HG02763 (cell line): ENCODE data around the gene SRF.

ENCODE experiments used
- ATAC-seq: cut with Tn5 transposase; IDR thresholded peaks from one replicate; pipeline ENCODE4 v1.9.1; 2021; ENCODE audit warnings: mild to moderate bottlenecking, moderate library complexity; ENCODE audit not compliant: unreplicated experiment

Gene SRF

GRCh38 chr6:43181621-43181941, 10.5 kb downstream of the SRF start:
- no peak for ATAC-seq

- peak; percentile 91 for ATAC-seq
Observed at GRCh38 chr6:43181942-43182860, 11.1 kb downstream of the SRF start, which contains the start of gene CUL9. Gene CUL9 (plus strand): TSS chr6:43182196. CDS start chr6:43184311, 2,115 bp downstream.

GRCh38 chr6:43183441-43183840, 12.4 kb downstream of the SRF start:
- no peak for ATAC-seq

GRCh38 chr6:43184268-43184985, 13.4 kb downstream of the SRF start:
- no peak for ATAC-seq

GRCh38 chr6:43185391-43185985, 14.4 kb downstream of the SRF start:
- ATAC-seq, result no peak

GRCh38 chr6:43186019-43186418, 14.9 kb downstream of the SRF start:
- ATAC-seq, result no peak

GRCh38 chr6:43186706-43187105, 15.6 kb downstream of the SRF start:
- ATAC-seq, result no peak

- ATAC-seq, result no peak
Observed at GRCh38 chr6:43187821-43188220, 16.8 kb downstream of the SRF start.

GRCh38 chr6:43188426-43188825, 17.4 kb downstream of the SRF start:
- no peak for ATAC-seq

GRCh38 chr6:43189776-43190304, 18.8 kb downstream of the SRF start:
- ATAC-seq, result no peak

- ATAC-seq, result no peak
Observed at GRCh38 chr6:43192911-43193310, 21.8 kb downstream of the SRF start.

GRCh38 chr6:43193929-43194328, 22.9 kb downstream of the SRF start:
- ATAC-seq, result no peak

GRCh38 chr6:43196337-43196736, 25.3 kb downstream of the SRF start:
- no peak for ATAC-seq

- no peak for ATAC-seq
Observed at GRCh38 chr6:43199912-43200311, 28.8 kb downstream of the SRF start.

- ATAC-seq, result no peak
Observed at GRCh38 chr6:43200541-43200940, 29.5 kb downstream of the SRF start.

GRCh38 chr6:43202451-43202850, 31.4 kb downstream of the SRF start:
- ATAC-seq, result no peak

GRCh38 chr6:43203029-43203717, 32.1 kb downstream of the SRF start:
- ATAC-seq, result no peak

GRCh38 chr6:43203718-43204095, 32.6 kb downstream of the SRF start:
- ATAC-seq, result no peak

GRCh38 chr6:43204271-43205105, 33.4 kb downstream of the SRF start:
- ATAC-seq, result no peak

GRCh38 chr6:43205849-43206248, 34.8 kb downstream of the SRF start:
- no peak for ATAC-seq
